ENCODE results near the gene NOP16.

Gene NOP16

GRCh38 chr5:176384366-176384930 is 4.0 kb downstream of the NOP16 start:
- no peak for DNase-seq

- no peak for DNase-seq
These were observed 4.4 kb downstream of the NOP16 start for GRCh38 chr5:176383961-176384360.

- DNase-seq = no peak
These were observed 5.0 kb downstream of the NOP16 start for GRCh38 chr5:176383248-176383905.

- no peak for DNase-seq
These were observed 5.7 kb downstream of the NOP16 start for GRCh38 chr5:176382721-176383120.

GRCh38 chr5:176381979-176382378 is 6.4 kb downstream of the NOP16 start:
- DNase-seq = no peak

GRCh38 chr5:176381423-176381822 is 7.0 kb downstream of the NOP16 start:
- DNase-seq = no peak

- DNase-seq = no peak
These were observed 8.5 kb downstream of the NOP16 start for GRCh38 chr5:176379881-176380280.

- no peak for DNase-seq
These were observed 15.1 kb downstream of the NOP16 start for GRCh38 chr5:176373100-176373818.

- DNase-seq = no peak
These were observed 16.5 kb downstream of the NOP16 start for GRCh38 chr5:176371621-176372539.

GRCh38 chr5:176369934-176370711 is 18.3 kb downstream of the NOP16 start:
- DNase-seq = no peak

- no peak for DNase-seq
These were observed 19.7 kb downstream of the NOP16 start for GRCh38 chr5:176368726-176369125.

GRCh38 chr5:176366232-176366894 is 22.0 kb downstream of the NOP16 start:
- no peak for DNase-seq

- DNase-seq = peak; percentile 61
These were observed 22.8 kb downstream of the NOP16 start, which contains the start of gene ARL10 for GRCh38 chr5:176365351-176366231. ARL10 (plus strand) TSS chr5:176365487; CDS start chr5:176365564, 77 bp downstream.

GRCh38 chr5:176364765-176365350 is 23.5 kb downstream of the NOP16 start:
- no peak for DNase-seq

- no peak for DNase-seq
These were observed 26.2 kb downstream of the NOP16 start for GRCh38 chr5:176362233-176362490.

- peak; percentile 97 for DNase-seq
These were observed 26.8 kb downstream of the NOP16 start, which contains the start of gene KIAA1191 for GRCh38 chr5:176361437-176362232. KIAA1191 (minus strand) TSS chr5:176361764; CDS start chr5:176359508, 2,256 bp downstream.

- no peak for DNase-seq
These were observed 27.4 kb downstream of the NOP16 start for GRCh38 chr5:176360894-176361436.

GRCh38 chr5:176359658-176360057 is 28.7 kb downstream of the NOP16 start:
- no peak for DNase-seq

GRCh38 chr5:176356179-176356566 is 32.2 kb downstream of the NOP16 start:
- DNase-seq = no peak

All from CD4-positive, alpha-beta T cell treated with Interleukin-10 for 1 hour (primary cell).